ENCODE measurements around the gene CCDC198.

DNA sequence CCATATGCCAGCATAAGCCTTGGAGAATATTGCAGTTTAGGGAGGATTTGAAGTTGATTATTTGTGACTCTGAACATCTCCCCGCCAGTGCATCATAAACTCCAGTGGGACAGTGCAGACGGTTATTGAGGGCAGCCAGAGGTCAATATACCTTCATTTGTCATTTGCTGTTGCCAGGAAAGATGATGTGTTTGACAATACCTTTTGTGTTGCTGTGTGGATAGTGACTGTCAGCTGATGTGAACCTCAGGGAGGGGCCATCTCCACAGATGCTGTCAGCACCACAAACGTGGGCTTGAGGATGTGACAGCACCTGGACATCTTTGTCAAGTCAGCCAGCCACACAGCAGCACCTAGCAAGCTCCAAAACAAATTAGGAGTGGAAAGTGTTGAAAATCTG, 11.5 kb downstream of the CCDC198 start:
- TF ChIP-seq TAF1 (IDR thresholded peaks at IDR 0.05; ENCODE audit: low read depth) (no peak), EZH2 (IDR thresholded peaks at IDR 0.05; ENCODE audit: borderline replicate concordance, insufficient read depth, low read length, poor library complexity, severe bottlenecking) (no peak), SMC3 (conservative IDR thresholded peaks at IDR 0.05; ENCODE audit: poor library complexity) (no peak), POLR2AphosphoS5 (IDR thresholded peaks at IDR 0.05) (peak; percentile 28), RAD21 (conservative IDR thresholded peaks at IDR 0.05) (no peak), EP300 (conservative IDR thresholded peaks at IDR 0.05; ENCODE audit: poor library complexity, severe bottlenecking) (peak; percentile 61), MXI1 (conservative IDR thresholded peaks at IDR 0.05; ENCODE audit: poor library complexity, severe bottlenecking) (no peak)
- TF ChIP-seq, protein P1, sequence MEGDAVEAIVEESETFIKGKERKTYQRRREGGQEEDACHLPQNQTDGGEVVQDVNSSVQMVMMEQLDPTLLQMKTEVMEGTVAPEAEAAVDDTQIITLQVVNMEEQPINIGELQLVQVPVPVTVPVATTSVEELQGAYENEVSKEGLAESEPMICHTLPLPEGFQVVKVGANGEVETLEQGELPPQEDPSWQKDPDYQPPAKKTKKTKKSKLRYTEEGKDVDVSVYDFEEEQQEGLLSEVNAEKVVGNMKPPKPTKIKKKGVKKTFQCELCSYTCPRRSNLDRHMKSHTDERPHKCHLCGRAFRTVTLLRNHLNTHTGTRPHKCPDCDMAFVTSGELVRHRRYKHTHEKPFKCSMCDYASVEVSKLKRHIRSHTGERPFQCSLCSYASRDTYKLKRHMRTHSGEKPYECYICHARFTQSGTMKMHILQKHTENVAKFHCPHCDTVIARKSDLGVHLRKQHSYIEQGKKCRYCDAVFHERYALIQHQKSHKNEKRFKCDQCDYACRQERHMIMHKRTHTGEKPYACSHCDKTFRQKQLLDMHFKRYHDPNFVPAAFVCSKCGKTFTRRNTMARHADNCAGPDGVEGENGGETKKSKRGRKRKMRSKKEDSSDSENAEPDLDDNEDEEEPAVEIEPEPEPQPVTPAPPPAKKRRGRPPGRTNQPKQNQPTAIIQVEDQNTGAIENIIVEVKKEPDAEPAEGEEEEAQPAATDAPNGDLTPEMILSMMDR (IDR thresholded peaks at IDR 0.05; ENCODE audit: poor library complexity, severe bottlenecking) = no peak
- TF ChIP-seq, protein P2, sequence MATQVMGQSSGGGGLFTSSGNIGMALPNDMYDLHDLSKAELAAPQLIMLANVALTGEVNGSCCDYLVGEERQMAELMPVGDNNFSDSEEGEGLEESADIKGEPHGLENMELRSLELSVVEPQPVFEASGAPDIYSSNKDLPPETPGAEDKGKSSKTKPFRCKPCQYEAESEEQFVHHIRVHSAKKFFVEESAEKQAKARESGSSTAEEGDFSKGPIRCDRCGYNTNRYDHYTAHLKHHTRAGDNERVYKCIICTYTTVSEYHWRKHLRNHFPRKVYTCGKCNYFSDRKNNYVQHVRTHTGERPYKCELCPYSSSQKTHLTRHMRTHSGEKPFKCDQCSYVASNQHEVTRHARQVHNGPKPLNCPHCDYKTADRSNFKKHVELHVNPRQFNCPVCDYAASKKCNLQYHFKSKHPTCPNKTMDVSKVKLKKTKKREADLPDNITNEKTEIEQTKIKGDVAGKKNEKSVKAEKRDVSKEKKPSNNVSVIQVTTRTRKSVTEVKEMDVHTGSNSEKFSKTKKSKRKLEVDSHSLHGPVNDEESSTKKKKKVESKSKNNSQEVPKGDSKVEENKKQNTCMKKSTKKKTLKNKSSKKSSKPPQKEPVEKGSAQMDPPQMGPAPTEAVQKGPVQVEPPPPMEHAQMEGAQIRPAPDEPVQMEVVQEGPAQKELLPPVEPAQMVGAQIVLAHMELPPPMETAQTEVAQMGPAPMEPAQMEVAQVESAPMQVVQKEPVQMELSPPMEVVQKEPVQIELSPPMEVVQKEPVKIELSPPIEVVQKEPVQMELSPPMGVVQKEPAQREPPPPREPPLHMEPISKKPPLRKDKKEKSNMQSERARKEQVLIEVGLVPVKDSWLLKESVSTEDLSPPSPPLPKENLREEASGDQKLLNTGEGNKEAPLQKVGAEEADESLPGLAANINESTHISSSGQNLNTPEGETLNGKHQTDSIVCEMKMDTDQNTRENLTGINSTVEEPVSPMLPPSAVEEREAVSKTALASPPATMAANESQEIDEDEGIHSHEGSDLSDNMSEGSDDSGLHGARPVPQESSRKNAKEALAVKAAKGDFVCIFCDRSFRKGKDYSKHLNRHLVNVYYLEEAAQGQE (IDR thresholded peaks at IDR 0.05; ENCODE audit: borderline replicate concordance) = no peak
